K562 (cell line): Measurements from ENCODE around the gene SPRN. TPM values are rescaled to one million over a fixed set of nuclear protein-coding genes. Genes with fewer than 3 reads are reported as not detected.

Experiments used
- ATAC-seq: fragments of 200-7000 bp; cut with Tn5 transposase; 3 replicates; pipeline ENCODE4 v1.9.1; 2020; ENCODE audit warnings: moderate library complexity
- BruUV-seq: library from RNA; stranded (reverse); fragments of 400-500 nt; replicated peaks from 2 replicates; lab custom pipeline; 2021; lab: Mats Ljungman, UMichigan
- CTCF ChIA-PET: fragments of 300-600 bp; formaldehyde crosslinking; extraction: SDS; loops from one replicate; lab custom pipeline; 2021; ENCODE audit warnings: low intra/inter-chr PET ratio; lab: Yijun Ruan, JAX
- POLR2A ChIA-PET: fragments of 300-600, 350-650 bp; sonication (Branson Sonifier 250); formaldehyde crosslinking; extraction: SDS; loops from one replicate; lab custom pipeline; 2021; ENCODE audit warnings: antibody characterized with exemption, inconsistent platforms; lab: Yijun Ruan, JAX
- DNase-seq, 4 experiments: peaks; one replicate each; pipeline versions ENCODE4 v3.0.0 to v3.0.0-alpha.2; 2011 to 2018; ENCODE audit warnings: low spot score in 3 of 4, mixed read lengths in 3 of 4; ENCODE audit errors: extremely low read depth in 1 of 4
- FAIRE-seq: peaks from 2 replicates; lab custom pipeline; 2011; peaks lifted over from hg19 to GRCh38; lab: Jason Lieb, UNC
- H2AFZ ChIP-seq: 2 replicates; pipeline ENCODE4 v1.6.0; 2011; ENCODE audit warnings: low read depth, low read length, control low read depth, inconsistent platforms
- H3K27ac ChIP-seq: fragments of 200-600 bp; 3 replicates; pipeline ENCODE4 v1.8.0; 2011; ENCODE audit warnings: low read depth, mild to moderate bottlenecking, control low read depth, inconsistent platforms, low read length, moderate library complexity, mixed read lengths; ENCODE audit errors: extremely low read depth
- H3K27me3 ChIP-seq, 2 experiments: fragments of 300-600 bp in 1 of 2; 2 replicates in 1 of 2; 3 replicates in 1 of 2; pipeline versions ENCODE4 v1.6.0 to v1.8.0; 2011; ENCODE audit warnings: inconsistent platforms in 2 of 2, low read length in 2 of 2, mild to moderate bottlenecking in 1 of 2, mixed read lengths in 1 of 2, moderate library complexity in 1 of 2; ENCODE audit not compliant: control insufficient read depth in 2 of 2, insufficient read depth in 2 of 2
- H3K36me3 ChIP-seq: fragments of 300-600 bp; 3 replicates; pipeline ENCODE4 v1.8.0; 2011; ENCODE audit warnings: mild to moderate bottlenecking, low read length, inconsistent platforms; ENCODE audit not compliant: control insufficient read depth, insufficient read depth
- H3K4me1 ChIP-seq, 2 experiments: fragments of 200-600 bp in 1 of 2; replicated peaks in 1 of 2; 2 replicates in 1 of 2; 3 replicates in 1 of 2; pipeline versions ENCODE4 v1.5.1 to v1.8.0; 2011; ENCODE audit warnings: inconsistent platforms in 2 of 2, low read length in 2 of 2, mild to moderate bottlenecking in 1 of 2, mixed read lengths in 1 of 2, moderate library complexity in 1 of 2; ENCODE audit not compliant: control insufficient read depth in 2 of 2, insufficient read depth in 2 of 2
- H3K4me2 ChIP-seq: 2 replicates; pipeline ENCODE4 v1.6.1; 2011; ENCODE audit warnings: low read length, control low read depth, inconsistent platforms, mixed read lengths; ENCODE audit not compliant: insufficient read depth
- H3K4me3 ChIP-seq: fragments of 200-600 bp; sonication (generic), shearing (Covaris generic); 2 replicates; pipeline ENCODE4 v1.5.1; 2016; ENCODE audit warnings: control low read depth, inconsistent platforms
- H3K79me2 ChIP-seq: fragments of 200-600 bp; 3 replicates; pipeline ENCODE4 v1.8.0; 2011; ENCODE audit warnings: low read length, inconsistent platforms; ENCODE audit not compliant: control insufficient read depth, insufficient read depth
- H3K9ac ChIP-seq, 2 experiments: 2 replicates each; pipeline versions ENCODE4 v1.6.0 to v1.6.1; 2011; ENCODE audit warnings: low read depth in 2 of 2, low read length in 2 of 2, control low read depth in 1 of 2, inconsistent platforms in 1 of 2, mild to moderate bottlenecking in 1 of 2, mixed read lengths in 1 of 2; ENCODE audit not compliant: insufficient read depth in 1 of 2
- H3K9me1 ChIP-seq: one replicate; pipeline ENCODE4 v1.6.0; 2011; ENCODE audit warnings: inconsistent platforms, mild to moderate bottlenecking, low read length, moderate library complexity; ENCODE audit not compliant: control insufficient read depth, insufficient read depth
- H3K9me3 ChIP-seq: replicated peaks from 2 replicates; pipeline ENCODE4 v1.5.1; 2011; ENCODE audit warnings: low read depth, low read length, inconsistent platforms; ENCODE audit not compliant: control insufficient read depth, insufficient read depth
- H4K20me1 ChIP-seq: replicated peaks from 2 replicates; pipeline ENCODE4 v1.6.1; 2011; ENCODE audit warnings: low read length, inconsistent platforms, mixed read lengths; ENCODE audit not compliant: control insufficient read depth, insufficient read depth
- CREB1 ChIP-seq, 2 experiments: sonication (generic) in 1 of 2; formaldehyde crosslinking in 1 of 2; IDR thresholded peaks; 2 replicates each; pipeline versions ENCODE4 v1.6.1 to v1.8.0; 2012 to 2022; ENCODE audit warnings: inconsistent platforms in 1 of 2, mild to moderate bottlenecking in 1 of 2, missing genetic modification reagents in 1 of 2, moderate library complexity in 1 of 2
- FOXJ3 ChIP-seq: sonication (generic); formaldehyde crosslinking; IDR thresholded peaks from 2 replicates; pipeline ENCODE4 v1.4.0; 2020; ENCODE audit warnings: mild to moderate bottlenecking, missing genetic modification reagents
- NELFE ChIP-seq: IDR thresholded peaks from 2 replicates; pipeline ENCODE4 v1.6.1; 2011; ENCODE audit warnings: mild to moderate bottlenecking; ENCODE audit not compliant: insufficient read depth, insufficient read length
- TBL1XR1 ChIP-seq, 2 experiments: IDR thresholded peaks; 2 replicates each; pipeline ENCODE4 v1.6.1; 2012; ENCODE audit warnings: improper control_type of control experiment in 2 of 2, low read length in 2 of 2, mild to moderate bottlenecking in 1 of 2
- TFE3 ChIP-seq: fragments of 450-650 bp; formaldehyde crosslinking; IDR thresholded peaks from 2 replicates; pipeline ENCODE4 v1.4.0; 2020; ENCODE audit warnings: mild to moderate bottlenecking, mixed read lengths
- ZNF165 ChIP-seq: fragments of 250-450 bp; sonication (Bioruptor Pico); IDR thresholded peaks from 2 replicates; pipeline ENCODE4 v1.4.0; 2020; ENCODE audit warnings: borderline replicate concordance
- ZNF695 ChIP-seq: fragments of 450-650 bp; formaldehyde crosslinking; IDR thresholded peaks from 2 replicates; pipeline ENCODE4 v1.4.0; 2020; ENCODE audit warnings: mild to moderate bottlenecking, moderate library complexity
- WGBS: fragments of 100-300 bp; shearing (Covaris generic); methylation state at CpG from one replicate; pipeline ENCODE4 v1.1.6; 2016; ENCODE audit warnings: low coverage, mixed read lengths; ENCODE audit not compliant: insufficient coverage; ENCODE audit errors: missing lambda C conversion rate; 5-methylcytosine and 5-hydroxymethylcytosine counted together
- in situ Hi-C: fragments of 300-500 bp; cut with MboI; formaldehyde crosslinking; loops from 4 replicates; pipeline ENCODE4 v1.15.0; 2018; ENCODE audit warnings: inconsistent platforms, mixed read lengths
- intact Hi-C: fragments of 100-400 bp; cut with micrococcal nuclease; formaldehyde crosslinking; loops from 2 replicates; pipeline ENCODE4 v1.14.2; 2022
- polyA plus RNA-seq, 8 experiments: library from polyadenylated mRNA; depleted of rRNA in 4 of 8; stranded (reverse) in 5 of 8; unstranded in 3 of 8; fragments of >200 nt; fragmentation: Nextera tagmentation in 2 of 8; fragmentation: Illumina TruSeq in 1 of 8; extraction: Ambion mirVana in 2 of 8; extraction: Trizol in 1 of 8; gene quantifications; 2 replicates each; pipeline versions ENCODE4 v1.2.1 to v1.2.3, GENCODE V29; 2011 to 2014; ENCODE audit warnings: inconsistent platforms in 1 of 8, missing spikeins in 1 of 8
- total RNA-seq, 7 experiments: library from RNA; depleted of rRNA in 6 of 7; stranded (reverse); fragments of >200 nt in 6 of 7; fragmentation: Illumina TruSeq in 2 of 7; extraction: Trizol in 2 of 7; gene quantifications; 2 replicates each; pipeline versions ENCODE4 v1.2.1 to v1.2.3, GENCODE V29; 2011 to 2021; ENCODE audit warnings: low replicate concordance in 1 of 7

The SPRN gene
- total and polyA plus RNA-seq, 9 of the 15 experiments (the other 6 are each of a cell fraction or from before 2014, with no cell fraction given) = 0.04 TPM; not detected in 8

- TF ChIP-seq FOXJ3 (CRISPR knock-in tag) (no peak), ZNF695 (CRISPR knock-in tag) (no peak), ZNF165 (CRISPR knock-in tag) (no peak), TBL1XR1 (IDR thresholded peaks at IDR 0.05; ENCODE audit: low read length in 2 of 2) (no peak), TFE3 (CRISPR knock-in tag) (no peak), NELFE (no peak)
These were observed 42.4 kb upstream of the SPRN start (continued) for GRCh38 chr10:133466683-133467275.

DNA sequence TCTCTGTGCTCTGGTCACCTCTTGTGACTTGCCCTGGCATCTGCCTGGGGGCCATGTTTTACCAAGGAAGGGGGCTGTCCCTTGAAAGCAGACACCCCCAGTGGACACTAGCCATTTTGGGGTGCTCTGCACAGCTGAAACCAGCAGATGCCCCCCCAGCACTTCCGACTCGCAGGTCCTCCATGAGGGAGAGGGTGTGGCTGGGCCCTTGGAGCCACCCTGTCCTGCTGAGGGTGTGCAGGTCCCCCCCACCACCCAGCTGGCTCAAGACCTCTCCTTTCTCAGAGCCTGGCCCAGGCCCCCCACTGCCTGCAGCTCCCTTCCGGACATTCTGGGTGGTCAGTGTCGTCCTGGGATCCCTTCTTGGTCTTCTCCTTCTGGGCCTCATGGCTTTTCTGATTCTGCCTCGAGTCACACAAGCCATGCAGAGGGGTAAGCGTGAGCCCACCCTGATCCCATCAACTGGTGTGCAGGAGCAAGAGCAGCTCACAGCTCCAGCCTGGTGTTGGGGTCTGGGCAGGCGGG lies 41.6 kb upstream of the SPRN start:
- H3K9ac ChIP-seq = no peak overlapping the region; a peak in 1 of 4 replicates
- no peak overlapping the region for H3K4me2 ChIP-seq
- intact Hi-C loops = no loop called here
- H3K4me1 ChIP-seq = peaks cover 0 to 10% of the 10 kb centered on the region in 2 experiments; a peak in 1 of 5 replicates
- H3K9me1 ChIP-seq = no peaks in the 10 kb centered on the region
- 10% methylated on average over 7 of the region's 7 CpGs for WGBS
- ATAC-seq (no peak), FAIRE-seq (no peak), DNase-seq (no peak)
- no peaks in the 10 kb centered on the region for H3K79me2 ChIP-seq
- no peak overlapping the region for H3K27ac ChIP-seq
- no peaks in the 10 kb centered on the region for H3K9me3 ChIP-seq
- TF ChIP-seq CREB1 (IDR thresholded peaks at IDR 0.05) (no peak), CREB1 (CRISPR knock-in tag; IDR thresholded peaks at IDR 0.05) (no peak)
- no peaks in the 10 kb centered on the region for H3K36me3 ChIP-seq
- no TSS peak for BruUV-seq
- H3K4me3 ChIP-seq = no peak overlapping the region
- no peaks in the 10 kb centered on the region for H4K20me1 ChIP-seq
- ChIA-PET POLR2A (interaction anchor here (0.8 to 1.8 kb wide), 2 partner anchors 8 to 10 kb away, joined by 4 to 6 read pairs; no protein-coding TSS in a partner anchor), CTCF (no interaction called here)
- no peak overlapping the region for H2AFZ ChIP-seq
- H3K27me3 ChIP-seq = peaks cover 0 to 9% of the 10 kb centered on the region in 2 experiments; a peak in 1 of 5 replicates
- in situ Hi-C loops = no loop called here
